Esophagus muscularis mucosa (tissue), 4 donors: ENCODE measurements around the gene AHCYL2.

Source experiments
- EP300 ChIP-seq: sonication (generic); formaldehyde crosslinking; IDR thresholded peaks from one replicate; pipeline ENCODE4 v1.6.1; 2017; ENCODE audit warnings: antibody characterized with exemption
- POLR2AphosphoS5 ChIP-seq, 2 donors: sonication (generic); formaldehyde crosslinking; IDR thresholded peaks; one replicate each; pipeline ENCODE4 v1.6.1; 2017; ENCODE audit warnings: antibody characterized with exemption in 2 of 2
- TF ChIP-seq, protein P1 (sequence below), 3 experiments: fragments of 200-600 bp in 2 of 3; fragments of 450-650 bp in 1 of 3; sonication (generic) in 2 of 3; IDR thresholded peaks; one replicate each; pipeline ENCODE4 v1.5.1; 2017 to 2019; ENCODE audit warnings: antibody characterized with exemption in 3 of 3, mild to moderate bottlenecking in 2 of 3, moderate library complexity in 1 of 3

DNA sequence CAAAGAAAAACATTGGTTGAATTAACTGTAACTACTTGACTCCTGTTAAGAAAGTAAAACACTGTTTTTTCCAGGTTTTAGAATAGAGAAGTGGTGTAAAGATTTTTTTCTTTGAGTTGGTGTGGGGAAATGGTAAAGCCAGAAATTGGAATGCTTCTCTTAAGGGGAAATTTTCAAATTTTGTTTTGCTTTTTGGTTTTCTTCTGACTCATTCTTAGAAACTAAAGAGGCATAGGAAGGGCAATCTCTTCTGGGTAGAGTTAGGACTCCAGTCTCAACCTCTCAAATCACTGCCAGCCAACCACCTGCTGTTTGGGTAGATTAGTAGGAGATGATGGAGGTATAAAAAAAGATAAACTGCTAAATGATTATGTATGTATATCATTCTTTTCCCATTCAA is 161.7 kb downstream of the AHCYL2 start:
- no peak for TF ChIP-seq POLR2AphosphoS5 (IDR thresholded peaks at IDR 0.05)
- TF ChIP-seq EP300, result no peak
- TF ChIP-seq, protein P1, sequence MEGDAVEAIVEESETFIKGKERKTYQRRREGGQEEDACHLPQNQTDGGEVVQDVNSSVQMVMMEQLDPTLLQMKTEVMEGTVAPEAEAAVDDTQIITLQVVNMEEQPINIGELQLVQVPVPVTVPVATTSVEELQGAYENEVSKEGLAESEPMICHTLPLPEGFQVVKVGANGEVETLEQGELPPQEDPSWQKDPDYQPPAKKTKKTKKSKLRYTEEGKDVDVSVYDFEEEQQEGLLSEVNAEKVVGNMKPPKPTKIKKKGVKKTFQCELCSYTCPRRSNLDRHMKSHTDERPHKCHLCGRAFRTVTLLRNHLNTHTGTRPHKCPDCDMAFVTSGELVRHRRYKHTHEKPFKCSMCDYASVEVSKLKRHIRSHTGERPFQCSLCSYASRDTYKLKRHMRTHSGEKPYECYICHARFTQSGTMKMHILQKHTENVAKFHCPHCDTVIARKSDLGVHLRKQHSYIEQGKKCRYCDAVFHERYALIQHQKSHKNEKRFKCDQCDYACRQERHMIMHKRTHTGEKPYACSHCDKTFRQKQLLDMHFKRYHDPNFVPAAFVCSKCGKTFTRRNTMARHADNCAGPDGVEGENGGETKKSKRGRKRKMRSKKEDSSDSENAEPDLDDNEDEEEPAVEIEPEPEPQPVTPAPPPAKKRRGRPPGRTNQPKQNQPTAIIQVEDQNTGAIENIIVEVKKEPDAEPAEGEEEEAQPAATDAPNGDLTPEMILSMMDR (IDR thresholded peaks at IDR 0.05), result no peak
